GM23338 (cell line): Measurements from ENCODE around the gene WDR73. TPM values are rescaled to one million over a fixed set of nuclear protein-coding genes. Genes with fewer than 3 reads are reported as not detected.

ENCODE experiments used
- ATAC-seq: fragments of 200-7000 bp; cut with Tn5 transposase; 3 replicates; pipeline ENCODE4 v1.9.1; 2020
- DNase-seq: peaks from one replicate; pipeline ENCODE4 v3.0.0-alpha.2; 2015; ENCODE audit warnings: low spot score
- H2AFZ ChIP-seq: fragments of 200-600 bp; sonication (generic); 2 replicates; pipeline ENCODE4 v1.8.0; 2016; ENCODE audit warnings: antibody characterized with exemption, mild to moderate bottlenecking, moderate library complexity
- H3F3A ChIP-seq: fragments of 200-600 bp; sonication (generic); replicated peaks from 2 replicates; pipeline ENCODE4 v1.8.0; 2017; ENCODE audit warnings: antibody characterized with exemption, mixed run types, low read depth
- H3K27ac ChIP-seq: fragments of 200-600 bp; sonication (generic); 2 replicates; pipeline ENCODE4 v1.6.1; 2016; ENCODE audit warnings: low read depth
- H3K27me3 ChIP-seq: fragments of 200-600 bp; sonication (generic); 2 replicates; pipeline ENCODE4 v1.8.0; 2016; ENCODE audit warnings: mild to moderate bottlenecking, mixed run types, moderate library complexity; ENCODE audit not compliant: insufficient read depth
- H3K36me3 ChIP-seq: fragments of 200-600 bp; sonication (generic); 2 replicates; pipeline ENCODE4 v1.8.0; 2016; ENCODE audit warnings: mild to moderate bottlenecking; ENCODE audit not compliant: insufficient read depth
- H3K4me1 ChIP-seq: fragments of 200-600 bp; sonication (generic); 2 replicates; pipeline ENCODE4 v1.8.0; 2016; ENCODE audit warnings: mild to moderate bottlenecking, moderate library complexity; ENCODE audit not compliant: insufficient read depth
- H3K4me2 ChIP-seq: fragments of 200-600 bp; sonication (generic); 2 replicates; pipeline ENCODE4 v1.7.1; 2017; ENCODE audit warnings: mixed run types
- H3K4me3 ChIP-seq: fragments of 200-600 bp; sonication (generic); 2 replicates; pipeline ENCODE4 v1.6.1; 2016; ENCODE audit warnings: mixed run types
- H3K79me2 ChIP-seq: fragments of 200-600 bp; sonication (generic); replicated peaks from 2 replicates; pipeline ENCODE4 v1.8.0; 2017; ENCODE audit warnings: mild to moderate bottlenecking; ENCODE audit not compliant: insufficient read depth
- H3K9me2 ChIP-seq: fragments of 200-600 bp; sonication (generic); 2 replicates; pipeline ENCODE4 v1.8.0; 2017; ENCODE audit not compliant: insufficient read depth
- H4K20me1 ChIP-seq: fragments of 200-600 bp; sonication (generic); replicated peaks from 2 replicates; pipeline ENCODE4 v1.8.0; 2017; ENCODE audit warnings: mild to moderate bottlenecking; ENCODE audit not compliant: insufficient read depth
- H3K27ac Mint-ChIP-seq: 2 replicates; pipeline ENCODE4 v1.8.0; 2020; ENCODE audit warnings: inconsistent platforms, mild to moderate bottlenecking, moderate library complexity, mixed read lengths
- H3K27me3 Mint-ChIP-seq: 3 replicates; pipeline ENCODE4 v1.8.0; 2022; ENCODE audit warnings: low read depth, mild to moderate bottlenecking, moderate library complexity, mixed read lengths, inconsistent platforms; ENCODE audit not compliant: insufficient read depth, poor library complexity
- H3K36me3 Mint-ChIP-seq: 3 replicates; pipeline ENCODE4 v1.8.0; 2021; ENCODE audit warnings: low read depth, mild to moderate bottlenecking, inconsistent platforms, moderate library complexity, mixed read lengths
- H3K4me1 Mint-ChIP-seq: 3 replicates; pipeline ENCODE4 v1.8.0; 2020; ENCODE audit warnings: mild to moderate bottlenecking, inconsistent platforms, mixed read lengths
- H3K4me3 Mint-ChIP-seq: 3 replicates; pipeline ENCODE4 v1.8.0; 2021; ENCODE audit warnings: moderate library complexity, mild to moderate bottlenecking, inconsistent platforms, mixed read lengths
- H3K9me3 Mint-ChIP-seq: 3 replicates; pipeline ENCODE4 v1.8.0; 2020; ENCODE audit warnings: moderate library complexity, mild to moderate bottlenecking, inconsistent platforms, mixed read lengths
- CREB1 ChIP-seq: fragments of 250-450 bp; sonication (Bioruptor Pico); IDR thresholded peaks from 2 replicates; pipeline ENCODE4 v1.5.0; 2020; ENCODE audit warnings: low read depth, mild to moderate bottlenecking, moderate library complexity
- EZH2 ChIP-seq: fragments of 200-600 bp; sonication (generic); IDR thresholded peaks from one replicate; pipeline ENCODE4 v1.8.0; 2017; ENCODE audit warnings: antibody characterized with exemption, mild to moderate bottlenecking, low read depth; ENCODE audit not compliant: unreplicated experiment
- EZH2phosphoT487 ChIP-seq: fragments of 200-600 bp; sonication (generic); IDR thresholded peaks from one replicate; pipeline ENCODE4 v1.8.1; 2018; ENCODE audit warnings: antibody characterized with exemption; ENCODE audit not compliant: unreplicated experiment
- JUNB ChIP-seq: IDR thresholded peaks from one replicate; pipeline ENCODE4 v1.6.1; 2016; ENCODE audit warnings: antibody characterized with exemption; ENCODE audit not compliant: unreplicated experiment
- NANOG ChIP-seq: IDR thresholded peaks from 2 replicates; pipeline ENCODE4 v1.6.1; 2016; ENCODE audit warnings: antibody characterized with exemption, borderline replicate concordance
- STAT1 ChIP-seq: IDR thresholded peaks from one replicate; pipeline ENCODE4 v1.6.1; 2016; ENCODE audit warnings: antibody characterized with exemption; ENCODE audit not compliant: unreplicated experiment
- ZNF331 ChIP-seq: fragments of 250-450 bp; sonication (Bioruptor Pico); IDR thresholded peaks from 2 replicates; pipeline ENCODE4 v1.5.0; 2020; ENCODE audit warnings: low read depth, mild to moderate bottlenecking, moderate library complexity
- polyA plus RNA-seq: library from polyadenylated mRNA; unstranded; fragments of >200 nt; fragmentation: Nextera tagmentation; extraction: Ambion mirVana; gene quantifications from 2 replicates; pipeline ENCODE4 v1.2.1, GENCODE V29; 2016
- total RNA-seq: library from RNA; depleted of rRNA; stranded (reverse); fragments of >200 nt; shearing (Covaris generic); gene quantifications from 2 replicates; pipeline ENCODE4 v1.2.3, GENCODE V29; 2014
- TF ChIP-seq, protein P1 (sequence below), 2 experiments: fragments of 200-600 bp in 1 of 2; sonication (generic) in 1 of 2; conservative IDR thresholded peaks; 2 replicates each; pipeline versions ENCODE4 v1.5.1 to v1.6.1; 2016 to 2017; ENCODE audit warnings: antibody characterized with exemption in 2 of 2, low read depth in 2 of 2, mild to moderate bottlenecking in 2 of 2, moderate library complexity in 1 of 2
- TF ChIP-seq, protein P2 (sequence below): fragments of 250-450 bp; sonication (Bioruptor Pico); IDR thresholded peaks from 2 replicates; pipeline ENCODE4 v1.5.0; 2020; ENCODE audit warnings: mild to moderate bottlenecking, moderate library complexity
- TF ChIP-seq, protein P3 (sequence below): IDR thresholded peaks from one replicate; pipeline ENCODE4 v1.6.1; 2018; ENCODE audit warnings: antibody characterized with exemption; ENCODE audit not compliant: unreplicated experiment
- TF ChIP-seq, protein P4 (sequence below): IDR thresholded peaks from 2 replicates; pipeline ENCODE4 v1.6.1; 2016; ENCODE audit warnings: antibody characterized with exemption

Gene WDR73
- total and polyA plus RNA-seq, 2 experiments from 2014 or later: 14.8 to 25.2 TPM

DNA sequence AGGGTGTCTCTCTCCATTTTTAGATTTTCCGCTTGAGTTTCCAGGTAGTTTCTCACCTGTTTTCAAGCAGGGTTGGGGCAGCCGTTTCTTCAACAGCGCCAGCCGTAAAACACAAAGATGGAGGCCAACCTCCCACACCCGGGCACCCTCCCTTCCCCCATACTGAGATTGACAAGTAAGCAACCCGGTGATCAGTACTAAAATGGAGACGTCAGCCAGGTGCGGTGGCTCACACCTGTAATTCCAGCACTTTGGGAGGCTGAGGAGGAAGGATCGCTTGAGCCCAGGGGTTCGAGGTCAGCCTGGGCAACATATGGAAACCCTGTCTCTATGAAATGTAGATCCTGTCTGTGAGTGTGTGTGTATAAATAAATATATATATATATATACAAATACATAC lies 54.2 kb downstream of the WDR73 start:
- peaks cover 33% of the 10 kb centered on the region for H3K4me1 ChIP-seq
- peaks cover 41% of the 10 kb centered on the region for H3K27me3 Mint-ChIP-seq
- H3K79me2 ChIP-seq: peaks cover 29% of the 10 kb centered on the region
- H3K4me2 ChIP-seq: no peak overlapping the region; the same call in 1 of the 2 replicates
- peaks cover 19% of the 10 kb centered on the region for H3F3A ChIP-seq
- H3K4me3 ChIP-seq: no peak overlapping the region
- no peak overlapping the region for H3K27ac Mint-ChIP-seq
- peaks cover 27% of the 10 kb centered on the region for H3K36me3 Mint-ChIP-seq
- H2AFZ ChIP-seq: no peak overlapping the region
- DNase-seq: peak; percentile 35
- H3K27ac ChIP-seq: no peak overlapping the region
- H4K20me1 ChIP-seq: peaks cover 2% of the 10 kb centered on the region; the same call in 1 of the 2 replicates
- H3K36me3 ChIP-seq: peaks cover 5% of the 10 kb centered on the region; the same call in 1 of the 2 replicates
- no peaks in the 10 kb centered on the region for H3K27me3 ChIP-seq
- H3K4me1 Mint-ChIP-seq: peaks cover 54% of the 10 kb centered on the region
- H3K9me3 Mint-ChIP-seq: peaks cover 12% of the 10 kb centered on the region; the same call in 2 of the 3 replicates
- no peaks in the 10 kb centered on the region for H3K9me2 ChIP-seq
- H3K4me3 Mint-ChIP-seq: peak overlapping the region; percentile 93; the same call in 2 of the 3 replicates
- TF ChIP-seq, protein P1, sequence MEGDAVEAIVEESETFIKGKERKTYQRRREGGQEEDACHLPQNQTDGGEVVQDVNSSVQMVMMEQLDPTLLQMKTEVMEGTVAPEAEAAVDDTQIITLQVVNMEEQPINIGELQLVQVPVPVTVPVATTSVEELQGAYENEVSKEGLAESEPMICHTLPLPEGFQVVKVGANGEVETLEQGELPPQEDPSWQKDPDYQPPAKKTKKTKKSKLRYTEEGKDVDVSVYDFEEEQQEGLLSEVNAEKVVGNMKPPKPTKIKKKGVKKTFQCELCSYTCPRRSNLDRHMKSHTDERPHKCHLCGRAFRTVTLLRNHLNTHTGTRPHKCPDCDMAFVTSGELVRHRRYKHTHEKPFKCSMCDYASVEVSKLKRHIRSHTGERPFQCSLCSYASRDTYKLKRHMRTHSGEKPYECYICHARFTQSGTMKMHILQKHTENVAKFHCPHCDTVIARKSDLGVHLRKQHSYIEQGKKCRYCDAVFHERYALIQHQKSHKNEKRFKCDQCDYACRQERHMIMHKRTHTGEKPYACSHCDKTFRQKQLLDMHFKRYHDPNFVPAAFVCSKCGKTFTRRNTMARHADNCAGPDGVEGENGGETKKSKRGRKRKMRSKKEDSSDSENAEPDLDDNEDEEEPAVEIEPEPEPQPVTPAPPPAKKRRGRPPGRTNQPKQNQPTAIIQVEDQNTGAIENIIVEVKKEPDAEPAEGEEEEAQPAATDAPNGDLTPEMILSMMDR (conservative IDR thresholded peaks at IDR 0.05; ENCODE audit: low read depth in 2 of 2): no peak
- no peak for TF ChIP-seq EZH2
- TF ChIP-seq EZH2phosphoT487: no peak
- TF ChIP-seq, protein P2, sequence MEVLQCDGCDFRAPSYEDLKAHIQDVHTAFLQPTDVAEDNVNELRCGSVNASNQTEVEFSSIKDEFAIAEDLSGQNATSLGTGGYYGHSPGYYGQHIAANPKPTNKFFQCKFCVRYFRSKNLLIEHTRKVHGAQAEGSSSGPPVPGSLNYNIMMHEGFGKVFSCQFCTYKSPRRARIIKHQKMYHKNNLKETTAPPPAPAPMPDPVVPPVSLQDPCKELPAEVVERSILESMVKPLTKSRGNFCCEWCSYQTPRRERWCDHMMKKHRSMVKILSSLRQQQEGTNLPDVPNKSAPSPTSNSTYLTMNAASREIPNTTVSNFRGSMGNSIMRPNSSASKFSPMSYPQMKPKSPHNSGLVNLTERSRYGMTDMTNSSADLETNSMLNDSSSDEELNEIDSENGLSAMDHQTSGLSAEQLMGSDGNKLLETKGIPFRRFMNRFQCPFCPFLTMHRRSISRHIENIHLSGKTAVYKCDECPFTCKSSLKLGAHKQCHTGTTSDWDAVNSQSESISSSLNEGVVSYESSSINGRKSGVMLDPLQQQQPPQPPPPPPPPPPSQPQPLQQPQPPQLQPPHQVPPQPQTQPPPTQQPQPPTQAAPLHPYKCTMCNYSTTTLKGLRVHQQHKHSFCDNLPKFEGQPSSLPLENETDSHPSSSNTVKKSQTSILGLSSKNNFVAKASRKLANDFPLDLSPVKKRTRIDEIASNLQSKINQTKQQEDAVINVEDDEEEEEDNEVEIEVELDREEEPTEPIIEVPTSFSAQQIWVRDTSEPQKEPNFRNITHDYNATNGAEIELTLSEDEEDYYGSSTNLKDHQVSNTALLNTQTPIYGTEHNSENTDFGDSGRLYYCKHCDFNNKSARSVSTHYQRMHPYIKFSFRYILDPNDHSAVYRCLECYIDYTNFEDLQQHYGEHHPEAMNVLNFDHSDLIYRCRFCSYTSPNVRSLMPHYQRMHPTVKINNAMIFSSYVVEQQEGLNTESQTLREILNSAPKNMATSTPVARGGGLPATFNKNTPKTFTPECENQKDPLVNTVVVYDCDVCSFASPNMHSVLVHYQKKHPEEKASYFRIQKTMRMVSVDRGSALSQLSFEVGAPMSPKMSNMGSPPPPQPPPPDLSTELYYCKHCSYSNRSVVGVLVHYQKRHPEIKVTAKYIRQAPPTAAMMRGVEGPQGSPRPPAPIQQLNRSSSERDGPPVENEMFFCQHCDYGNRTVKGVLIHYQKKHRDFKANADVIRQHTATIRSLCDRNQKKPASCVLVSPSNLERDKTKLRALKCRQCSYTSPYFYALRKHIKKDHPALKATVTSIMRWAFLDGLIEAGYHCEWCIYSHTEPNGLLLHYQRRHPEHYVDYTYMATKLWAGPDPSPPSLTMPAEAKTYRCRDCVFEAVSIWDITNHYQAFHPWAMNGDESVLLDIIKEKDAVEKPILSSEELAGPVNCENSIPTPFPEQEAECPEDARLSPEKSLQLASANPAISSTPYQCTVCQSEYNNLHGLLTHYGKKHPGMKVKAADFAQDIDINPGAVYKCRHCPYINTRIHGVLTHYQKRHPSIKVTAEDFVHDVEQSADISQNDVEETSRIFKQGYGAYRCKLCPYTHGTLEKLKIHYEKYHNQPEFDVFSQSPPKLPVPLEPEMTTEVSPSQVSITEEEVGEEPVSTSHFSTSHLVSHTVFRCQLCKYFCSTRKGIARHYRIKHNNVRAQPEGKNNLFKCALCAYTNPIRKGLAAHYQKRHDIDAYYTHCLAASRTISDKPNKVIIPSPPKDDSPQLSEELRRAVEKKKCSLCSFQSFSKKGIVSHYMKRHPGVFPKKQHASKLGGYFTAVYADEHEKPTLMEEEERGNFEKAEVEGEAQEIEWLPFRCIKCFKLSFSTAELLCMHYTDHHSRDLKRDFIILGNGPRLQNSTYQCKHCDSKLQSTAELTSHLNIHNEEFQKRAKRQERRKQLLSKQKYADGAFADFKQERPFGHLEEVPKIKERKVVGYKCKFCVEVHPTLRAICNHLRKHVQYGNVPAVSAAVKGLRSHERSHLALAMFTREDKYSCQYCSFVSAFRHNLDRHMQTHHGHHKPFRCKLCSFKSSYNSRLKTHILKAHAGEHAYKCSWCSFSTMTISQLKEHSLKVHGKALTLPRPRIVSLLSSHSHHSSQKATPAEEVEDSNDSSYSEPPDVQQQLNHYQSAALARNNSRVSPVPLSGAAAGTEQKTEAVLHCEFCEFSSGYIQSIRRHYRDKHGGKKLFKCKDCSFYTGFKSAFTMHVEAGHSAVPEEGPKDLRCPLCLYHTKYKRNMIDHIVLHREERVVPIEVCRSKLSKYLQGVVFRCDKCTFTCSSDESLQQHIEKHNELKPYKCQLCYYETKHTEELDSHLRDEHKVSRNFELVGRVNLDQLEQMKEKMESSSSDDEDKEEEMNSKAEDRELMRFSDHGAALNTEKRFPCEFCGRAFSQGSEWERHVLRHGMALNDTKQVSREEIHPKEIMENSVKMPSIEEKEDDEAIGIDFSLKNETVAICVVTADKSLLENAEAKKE (CRISPR knock-in tag): no peak
- no peak for TF ChIP-seq CREB1
- TF ChIP-seq JUNB: no peak
- no peak for TF ChIP-seq NANOG
- TF ChIP-seq, protein P3, sequence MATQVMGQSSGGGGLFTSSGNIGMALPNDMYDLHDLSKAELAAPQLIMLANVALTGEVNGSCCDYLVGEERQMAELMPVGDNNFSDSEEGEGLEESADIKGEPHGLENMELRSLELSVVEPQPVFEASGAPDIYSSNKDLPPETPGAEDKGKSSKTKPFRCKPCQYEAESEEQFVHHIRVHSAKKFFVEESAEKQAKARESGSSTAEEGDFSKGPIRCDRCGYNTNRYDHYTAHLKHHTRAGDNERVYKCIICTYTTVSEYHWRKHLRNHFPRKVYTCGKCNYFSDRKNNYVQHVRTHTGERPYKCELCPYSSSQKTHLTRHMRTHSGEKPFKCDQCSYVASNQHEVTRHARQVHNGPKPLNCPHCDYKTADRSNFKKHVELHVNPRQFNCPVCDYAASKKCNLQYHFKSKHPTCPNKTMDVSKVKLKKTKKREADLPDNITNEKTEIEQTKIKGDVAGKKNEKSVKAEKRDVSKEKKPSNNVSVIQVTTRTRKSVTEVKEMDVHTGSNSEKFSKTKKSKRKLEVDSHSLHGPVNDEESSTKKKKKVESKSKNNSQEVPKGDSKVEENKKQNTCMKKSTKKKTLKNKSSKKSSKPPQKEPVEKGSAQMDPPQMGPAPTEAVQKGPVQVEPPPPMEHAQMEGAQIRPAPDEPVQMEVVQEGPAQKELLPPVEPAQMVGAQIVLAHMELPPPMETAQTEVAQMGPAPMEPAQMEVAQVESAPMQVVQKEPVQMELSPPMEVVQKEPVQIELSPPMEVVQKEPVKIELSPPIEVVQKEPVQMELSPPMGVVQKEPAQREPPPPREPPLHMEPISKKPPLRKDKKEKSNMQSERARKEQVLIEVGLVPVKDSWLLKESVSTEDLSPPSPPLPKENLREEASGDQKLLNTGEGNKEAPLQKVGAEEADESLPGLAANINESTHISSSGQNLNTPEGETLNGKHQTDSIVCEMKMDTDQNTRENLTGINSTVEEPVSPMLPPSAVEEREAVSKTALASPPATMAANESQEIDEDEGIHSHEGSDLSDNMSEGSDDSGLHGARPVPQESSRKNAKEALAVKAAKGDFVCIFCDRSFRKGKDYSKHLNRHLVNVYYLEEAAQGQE: no peak
- TF ChIP-seq, protein P4, sequence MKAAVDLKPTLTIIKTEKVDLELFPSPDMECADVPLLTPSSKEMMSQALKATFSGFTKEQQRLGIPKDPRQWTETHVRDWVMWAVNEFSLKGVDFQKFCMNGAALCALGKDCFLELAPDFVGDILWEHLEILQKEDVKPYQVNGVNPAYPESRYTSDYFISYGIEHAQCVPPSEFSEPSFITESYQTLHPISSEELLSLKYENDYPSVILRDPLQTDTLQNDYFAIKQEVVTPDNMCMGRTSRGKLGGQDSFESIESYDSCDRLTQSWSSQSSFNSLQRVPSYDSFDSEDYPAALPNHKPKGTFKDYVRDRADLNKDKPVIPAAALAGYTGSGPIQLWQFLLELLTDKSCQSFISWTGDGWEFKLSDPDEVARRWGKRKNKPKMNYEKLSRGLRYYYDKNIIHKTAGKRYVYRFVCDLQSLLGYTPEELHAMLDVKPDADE: no peak
- no peak for TF ChIP-seq ZNF331 (CRISPR knock-in tag)
- TF ChIP-seq STAT1: no peak
- ATAC-seq: no peak
